22Rv1 (cell line): ENCODE data around the gene CD300E.

Experiments used
- CTCF ChIP-seq: fragments of 450-650 bp; IDR thresholded peaks from 2 replicates; pipeline ENCODE4 v1.5.1; 2017; ENCODE audit warnings: mild to moderate bottlenecking
- ZFX ChIP-seq: fragments of 450-650 bp; IDR thresholded peaks from 2 replicates; pipeline ENCODE4 v1.6.1; 2017; ENCODE audit warnings: antibody characterized with exemption, borderline replicate concordance

GRCh38 chr17:74635418-74635817, 11.9 kb upstream of the CD300E start:
- TF ChIP-seq CTCF (no peak), ZFX (no peak)
